ENCODE results near the gene PIGT.
"Not testable (repeated sequence)": the region's sequence is repeated elsewhere in the genome, so short reads cannot be mapped to it uniquely, and the experiment has no call there.

The PIGT gene

GRCh38 chr20:45467172-45467571 lies 51.2 kb downstream of the PIGT start:
- no peak for DNase-seq

GRCh38 chr20:45467861-45468260 lies 51.9 kb downstream of the PIGT start:
- DNase-seq: no peak

GRCh38 chr20:45469336-45470261 lies 53.7 kb downstream of the PIGT start, which contains the start of gene WFDC2:
TSS of gene WFDC2 (plus strand) at chr20:45469753. CDS start at chr20:45469782, 29 bp downstream.
- peak; percentile 9 for DNase-seq

- DNase-seq: peak; percentile 17
Measured at GRCh38 chr20:45470262-45470931, 54.5 kb downstream of the PIGT start.

- no peak for DNase-seq
Measured at GRCh38 chr20:45470937-45471336, 55.0 kb downstream of the PIGT start.

- not testable (repeated sequence) for DNase-seq
Measured at GRCh38 chr20:45472286-45472685, 56.3 kb downstream of the PIGT start.

Measured in stimulated activated CD4-positive, alpha-beta T cell treated with anti-CD3 and anti-CD28 coated beads, Interleukin-4, amount 100 ng/mL, for 1 hour (primary cell).